Transverse colon (tissue), 4 donors: ENCODE measurements around the gene ADCY1. TPM values are rescaled to one million over a fixed set of nuclear protein-coding genes. Genes with fewer than 3 reads are reported as not detected.

ENCODE experiments used
- small RNA-seq, 4 donors: library from RNA; depleted of rRNA; stranded (forward); fragments of <200 nt; gene quantifications; one replicate each; pipeline ENCODE3, GENCODE V24; 2016
- total RNA-seq, 4 donors: library from RNA; depleted of rRNA; stranded (reverse); fragments of >200 nt; gene quantifications; one replicate each; pipeline ENCODE4 v1.1.0, GENCODE V29; 2016

ADCY1 gene
- total RNA-seq, 4 donors from 2014 or later = 0.16 to 0.41 TPM; not detected in 2

Small RNA genes lying within 50 kb of the gene (small RNA-seq; reads per million reads assigned to genes)
- gene AC073325.2 = 0 reads per million in 4 donors
